HG03159 (cell line): ENCODE measurements around the gene CNOT8.

ENCODE experiments used
- ATAC-seq: cut with Tn5 transposase; IDR thresholded peaks from one replicate; pipeline ENCODE4 v1.9.1; 2021; ENCODE audit warnings: mild to moderate bottlenecking, moderate library complexity; ENCODE audit not compliant: unreplicated experiment

Gene CNOT8

DNA sequence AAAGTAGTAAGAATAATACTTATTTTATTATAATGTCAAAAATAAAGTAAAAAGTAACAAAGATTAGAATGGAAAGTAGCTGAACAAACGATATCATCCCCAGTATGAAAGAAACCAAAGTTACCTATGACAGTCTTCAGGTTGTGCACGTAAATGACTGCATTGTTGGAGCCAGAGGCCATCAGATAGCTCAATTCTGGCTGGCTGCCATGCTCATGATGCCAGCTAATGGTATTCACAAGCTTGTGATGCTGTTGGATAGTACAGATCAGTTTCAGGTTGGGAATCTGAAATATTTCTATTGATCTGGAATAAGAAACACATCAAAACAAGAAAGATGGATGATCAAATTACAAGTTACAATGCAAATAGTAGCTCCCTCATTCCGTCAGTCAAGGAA lies 58.4 kb downstream of the CNOT8 start:
- ATAC-seq, result no peak

DNA sequence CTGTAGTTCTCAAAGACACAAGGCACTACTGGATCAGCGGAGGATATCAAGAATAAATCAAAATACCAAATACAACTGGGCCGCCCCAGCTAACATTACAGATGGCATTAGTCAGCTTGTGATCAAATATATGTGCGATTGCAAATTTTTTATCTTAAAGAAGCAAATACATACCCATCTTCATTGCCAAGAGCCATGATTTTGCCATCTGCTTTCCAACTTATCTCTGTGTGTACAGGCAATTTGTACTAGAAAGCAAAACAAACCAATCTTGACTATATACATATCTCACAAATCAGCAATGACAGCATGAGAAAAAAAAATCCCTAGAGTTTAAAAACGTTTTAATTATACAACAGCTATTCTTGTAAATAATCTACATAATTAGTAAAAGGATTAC lies 59.3 kb downstream of the CNOT8 start:
- ATAC-seq, result no peak

DNA sequence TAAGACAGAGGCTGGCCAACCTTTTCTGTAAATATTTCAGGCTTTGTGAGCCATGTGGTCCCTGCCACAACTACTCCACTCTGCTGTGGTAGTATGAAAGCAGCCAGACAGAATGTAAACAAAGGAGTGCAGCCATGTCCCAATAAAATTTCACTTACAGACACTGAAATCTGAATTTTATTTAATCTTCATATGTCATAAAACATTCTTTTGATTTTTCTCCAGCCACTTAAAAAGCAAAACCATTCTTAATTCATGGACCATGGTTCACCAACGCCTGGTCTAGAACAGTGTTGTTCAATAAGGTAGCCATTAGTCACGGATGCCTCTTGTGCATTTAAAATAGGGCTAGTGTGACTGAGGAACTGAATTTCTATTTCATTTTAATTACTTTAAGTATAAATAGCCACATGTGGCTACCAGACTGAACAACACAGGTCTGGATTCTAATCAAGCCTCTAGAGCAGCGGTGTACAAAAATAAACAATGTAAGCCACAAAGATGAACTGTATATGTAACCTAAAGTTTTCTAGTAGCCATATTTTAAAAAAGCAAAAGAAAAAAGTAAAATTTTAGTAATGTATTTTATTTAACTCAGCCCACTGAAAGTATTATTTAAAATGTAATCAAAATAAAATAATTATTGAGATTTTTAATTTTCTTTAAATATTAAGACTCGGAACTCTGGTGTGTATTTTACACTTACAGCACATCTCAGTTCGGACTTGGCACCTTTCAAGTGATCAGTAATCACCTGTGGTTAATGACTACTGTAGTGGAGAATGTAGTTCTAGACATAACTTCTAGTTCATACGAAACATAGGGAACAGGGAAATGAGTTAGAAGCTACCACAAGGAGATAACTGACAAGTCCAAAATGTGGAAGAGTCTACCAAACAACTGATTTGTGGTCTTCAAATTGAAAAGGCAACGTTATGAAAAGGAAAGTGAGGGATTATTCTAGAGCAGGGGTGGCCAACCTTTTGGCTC lies 65.3 kb downstream of the CNOT8 start:
- ATAC-seq, result no peak
